Measurements from ENCODE around the gene CYP3A4.
"Not testable (repeated sequence)": the region's sequence is repeated elsewhere in the genome, so short reads cannot be mapped to it uniquely, and the experiment has no call there.

CYP3A4 gene

GRCh38 chr7:99792967-99793366, 9.0 kb upstream of the CYP3A4 start:
- DNase-seq (ENCODE audit: low read depth) = no peak

GRCh38 chr7:99791667-99792369, 7.8 kb upstream of the CYP3A4 start:
- DNase-seq (ENCODE audit: low read depth) = no peak

DNA sequence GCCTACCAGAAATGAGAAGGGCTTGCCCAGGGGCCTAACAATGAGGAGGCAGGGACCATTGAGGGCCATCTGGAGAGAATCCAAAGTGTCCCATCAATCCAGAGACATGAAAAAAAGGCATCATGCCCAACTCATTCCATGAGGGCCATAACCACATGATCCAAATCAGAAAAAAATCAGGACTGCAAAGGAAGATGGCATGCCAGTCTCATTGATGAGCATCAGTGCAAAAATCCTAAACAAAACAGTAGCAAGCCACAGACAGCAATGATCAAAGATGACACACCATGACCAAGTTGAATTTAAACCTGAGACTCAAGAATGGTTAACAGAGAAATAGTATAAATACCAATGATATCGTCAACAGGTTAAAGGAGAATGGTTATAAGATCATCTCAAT, 7.0 kb upstream of the CYP3A4 start:
- DNase-seq (ENCODE audit: low read depth) = no peak

- DNase-seq (ENCODE audit: low read depth) = no peak
Measured at GRCh38 chr7:99790407-99790806, 6.4 kb upstream of the CYP3A4 start.

GRCh38 chr7:99789441-99790070, 5.6 kb upstream of the CYP3A4 start:
- DNase-seq (ENCODE audit: low read depth) = no peak

GRCh38 chr7:99788554-99788953, 4.6 kb upstream of the CYP3A4 start:
- no peak for DNase-seq (ENCODE audit: low read depth)

DNA sequence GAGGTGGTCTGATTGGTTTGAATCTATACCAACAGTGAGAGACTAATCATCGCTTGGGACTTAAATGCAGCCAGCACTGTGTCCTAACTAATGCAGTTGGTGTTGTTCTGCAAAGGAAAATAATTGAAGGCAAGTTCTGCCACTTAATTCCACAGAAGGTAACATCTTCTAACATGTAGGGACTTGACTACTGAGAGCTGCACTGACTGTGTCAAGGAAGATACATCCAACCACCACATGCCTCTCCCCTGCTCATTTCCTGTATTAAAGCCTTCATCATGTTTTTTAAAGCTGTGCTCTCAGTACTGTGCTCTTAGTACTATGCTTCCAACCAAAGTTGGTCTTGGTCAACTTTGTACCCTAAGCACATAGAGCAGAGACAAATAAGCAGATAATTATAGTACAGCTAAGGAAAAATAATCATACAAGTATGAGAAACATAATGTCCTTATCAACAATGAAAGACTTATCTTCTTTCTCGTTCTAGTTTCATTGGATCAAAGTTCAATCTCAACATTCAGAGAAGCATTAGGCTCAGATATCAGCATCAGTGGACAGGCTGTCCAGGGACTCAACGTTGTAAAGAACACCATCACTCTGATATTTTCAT, 2.8 kb upstream of the CYP3A4 start:
- no peak for DNase-seq (ENCODE audit: low read depth)

DNA sequence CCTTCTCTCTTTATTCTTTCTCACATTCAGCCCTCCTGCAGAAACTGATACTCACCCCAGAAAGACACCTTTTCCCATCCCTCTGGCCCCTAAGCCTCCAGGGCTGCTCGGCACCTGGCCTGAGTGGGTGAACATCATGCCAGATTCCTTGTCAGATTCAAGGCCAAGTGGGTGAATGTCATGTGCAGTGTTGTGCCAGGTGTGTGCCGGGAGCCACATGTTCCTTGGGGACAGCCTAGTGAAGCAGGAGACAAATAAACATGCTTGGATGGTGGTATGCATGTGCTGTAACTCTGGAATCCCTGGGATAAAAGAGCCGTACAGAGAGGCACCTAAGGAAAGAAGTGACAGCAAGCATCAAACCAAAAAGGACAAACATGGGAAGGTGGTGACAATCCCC, 1.7 kb upstream of the CYP3A4 start:
- not testable (repeated sequence) for DNase-seq (ENCODE audit: low read depth)

GRCh38 chr7:99782012-99782953, 1.7 kb downstream of the CYP3A4 start:
- DNase-seq (ENCODE audit: low read depth) = no peak

GRCh38 chr7:99780588-99780987, 3.4 kb downstream of the CYP3A4 start:
- DNase-seq (ENCODE audit: low read depth) = no peak

DNA sequence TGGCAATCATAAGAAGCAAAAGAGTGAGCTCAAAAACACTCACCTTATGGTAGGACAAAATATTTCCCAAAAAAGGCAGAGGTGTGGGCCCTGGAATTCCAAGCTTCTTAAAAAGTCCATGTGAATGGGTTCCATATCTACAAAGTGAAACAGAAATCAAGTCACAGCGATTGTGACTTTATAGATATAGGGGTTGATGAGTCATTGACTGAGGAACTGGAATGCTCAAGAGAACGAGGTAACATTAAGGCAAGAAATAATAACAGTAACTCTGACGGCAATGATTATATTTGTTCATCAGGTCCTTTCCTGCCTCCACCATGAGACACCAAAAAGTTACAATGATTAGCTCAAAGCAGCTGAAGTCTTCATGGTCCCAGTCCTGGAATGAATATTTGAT, 4.0 kb downstream of the CYP3A4 start:
- no peak for DNase-seq (ENCODE audit: low read depth)

DNA sequence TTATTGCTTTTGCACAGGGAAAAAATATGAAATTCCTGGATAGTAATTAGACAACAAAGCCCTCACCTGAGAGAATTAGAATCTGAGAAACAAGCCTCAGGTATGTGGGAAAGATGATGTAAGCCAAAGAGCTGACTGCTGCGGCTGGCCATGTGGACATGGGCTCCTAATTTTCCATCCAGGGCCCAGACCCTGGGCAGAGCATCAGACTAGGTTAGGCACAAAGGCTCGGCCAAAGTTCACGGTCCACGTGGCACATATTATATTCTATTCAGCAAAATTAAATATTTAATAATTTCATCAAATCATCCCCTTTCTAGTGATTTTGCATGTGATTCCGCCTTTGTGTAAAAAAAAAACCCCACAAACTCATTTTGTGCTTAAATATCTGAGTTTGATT, 5.1 kb downstream of the CYP3A4 start:
- no peak for DNase-seq (ENCODE audit: low read depth)

DNA sequence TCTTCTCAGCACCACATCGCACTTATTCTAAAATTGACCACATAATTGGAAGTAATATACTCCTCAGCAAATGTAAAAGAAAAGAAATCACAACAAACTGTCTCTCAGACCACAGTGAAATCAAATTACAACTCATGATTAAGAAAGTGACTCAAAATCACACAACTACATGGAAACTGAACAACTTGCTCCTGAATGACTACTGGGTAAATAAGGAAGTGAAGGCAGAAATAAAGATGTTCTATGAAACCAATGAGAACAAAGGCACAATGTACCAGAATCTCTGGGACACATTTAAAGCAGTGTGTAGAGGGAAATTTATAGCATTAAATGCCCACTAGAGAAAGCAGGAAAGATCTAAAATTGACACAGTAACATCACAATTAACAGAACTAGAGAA, 10.6 kb downstream of the CYP3A4 start:
- not testable (repeated sequence) for DNase-seq (ENCODE audit: low read depth)

- DNase-seq (ENCODE audit: low read depth) = no peak
Measured at GRCh38 chr7:99772565-99772964, 11.4 kb downstream of the CYP3A4 start.

- DNase-seq (ENCODE audit: low read depth) = not testable (repeated sequence)
Measured at GRCh38 chr7:99769494-99769893, 14.5 kb downstream of the CYP3A4 start.

DNA sequence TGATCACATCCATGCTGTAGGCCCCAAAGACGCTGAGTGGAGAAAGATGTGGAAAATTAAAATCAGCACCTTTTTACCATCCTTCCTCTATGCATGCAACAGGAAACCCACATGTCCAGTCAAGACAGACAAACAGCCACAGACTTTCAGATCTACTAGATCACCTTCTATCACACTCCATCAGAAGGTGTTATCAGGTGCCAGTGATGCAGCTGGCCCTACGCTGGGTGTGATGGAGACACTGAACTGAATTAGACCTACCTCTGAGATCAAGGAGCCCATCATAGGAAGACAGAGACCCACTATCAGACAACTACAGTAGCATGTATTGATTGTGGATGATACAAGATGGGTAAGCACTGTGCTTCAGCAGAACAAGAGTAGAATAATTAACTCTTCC, 15.5 kb downstream of the CYP3A4 start:
- no peak for DNase-seq (ENCODE audit: low read depth)

GRCh38 chr7:99767662-99768061, 16.3 kb downstream of the CYP3A4 start:
- DNase-seq (ENCODE audit: low read depth) = no peak

DNA sequence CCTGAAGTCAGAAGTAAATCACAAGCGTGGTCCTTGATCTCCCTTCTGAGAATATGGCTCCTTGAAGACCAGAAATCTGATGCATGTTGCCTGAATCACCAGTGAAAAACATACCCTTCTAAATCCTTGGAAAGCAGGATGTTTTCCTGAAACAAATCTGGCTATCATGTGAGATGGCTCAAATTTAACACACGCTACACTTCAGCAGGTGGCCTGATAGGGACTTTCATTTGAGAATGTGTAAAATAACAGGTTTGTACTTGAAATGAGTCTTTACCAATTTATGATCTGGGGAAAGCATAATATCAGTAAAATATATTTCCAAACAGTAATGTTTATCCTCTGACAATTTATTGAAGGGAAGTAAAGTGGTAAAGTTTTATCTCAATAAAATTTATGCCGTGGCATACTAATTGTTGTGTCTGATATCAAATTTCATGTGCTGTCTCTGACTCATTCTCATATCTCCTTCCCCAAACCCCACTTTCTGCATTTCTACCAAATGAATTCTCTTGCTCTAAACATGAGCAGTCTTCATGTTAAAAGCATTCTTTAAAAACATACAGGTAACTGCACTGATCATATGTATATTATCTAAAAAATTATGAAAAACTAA, 17.4 kb downstream of the CYP3A4 start:
- DNase-seq (ENCODE audit: low read depth) = no peak

DNA sequence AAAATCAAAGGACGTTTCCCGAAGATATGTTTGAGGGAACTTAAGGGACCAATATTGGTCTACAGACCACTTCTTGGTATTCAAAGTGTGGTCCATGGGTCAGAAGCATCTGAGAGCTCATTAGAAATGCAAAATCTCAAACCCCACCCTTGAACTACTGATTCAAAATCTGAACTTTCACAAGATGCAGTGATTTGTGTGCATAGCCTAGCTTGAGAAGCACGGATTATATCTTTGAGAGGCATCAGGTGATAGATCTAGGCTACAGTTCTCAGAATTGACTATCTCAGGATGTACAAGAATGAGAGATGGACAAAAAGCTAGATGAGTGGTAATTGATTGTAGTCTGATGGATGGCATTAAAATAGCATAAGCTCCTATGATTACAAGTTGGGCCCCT, 19.5 kb downstream of the CYP3A4 start:
- no peak for DNase-seq (ENCODE audit: low read depth)

DNA sequence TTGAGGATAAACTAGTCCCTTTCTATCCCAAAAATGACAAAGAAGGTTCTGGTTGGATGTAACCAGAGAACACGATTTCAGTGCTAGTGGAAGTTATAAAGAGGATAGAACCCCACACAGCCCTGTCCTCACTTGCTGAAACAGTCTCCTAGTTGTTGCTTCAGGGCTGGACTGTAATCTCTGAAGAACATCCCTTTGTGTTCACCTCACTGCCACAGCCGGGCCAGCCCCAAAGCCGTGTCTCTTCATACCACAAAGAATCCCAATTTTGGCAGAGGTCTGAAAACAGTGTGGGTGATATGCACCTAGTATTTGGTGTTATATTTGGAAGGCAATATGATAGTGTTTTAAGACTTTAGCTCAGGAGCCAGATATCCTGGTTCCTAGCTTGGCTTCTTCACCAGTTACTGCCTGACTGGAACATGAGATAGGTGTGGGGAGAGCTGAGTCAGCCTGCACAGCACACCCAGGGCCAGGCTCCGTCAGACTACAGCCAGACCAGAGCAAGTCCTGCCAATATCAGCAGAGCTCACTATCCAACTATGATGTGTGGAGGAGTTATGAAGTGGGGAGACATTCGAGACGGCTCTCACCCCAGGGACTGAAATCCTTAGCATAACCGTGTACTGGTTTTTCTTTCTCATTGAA, 21.2 kb downstream of the CYP3A4 start:
- DNase-seq (ENCODE audit: low read depth) = no peak

DNA sequence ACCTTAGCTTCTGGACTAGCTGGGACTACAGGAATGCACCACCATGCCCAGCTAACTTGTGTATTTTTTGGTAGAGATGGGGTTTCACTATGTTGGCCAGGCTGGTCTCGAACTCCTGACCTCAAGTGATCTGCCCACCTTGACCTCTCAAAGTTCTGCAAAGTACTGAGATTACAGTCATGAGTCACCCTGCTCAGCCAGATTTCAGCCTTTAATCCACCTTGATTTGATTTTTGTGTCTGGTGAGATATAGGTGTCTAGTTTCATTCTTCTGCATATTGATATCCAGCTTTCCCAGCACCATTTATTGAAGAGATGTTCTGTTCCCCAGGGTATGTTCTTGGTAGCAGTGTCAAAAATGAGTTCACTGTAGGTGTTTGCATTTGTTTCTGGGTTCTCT, 28.9 kb downstream of the CYP3A4 start:
- no peak for DNase-seq (ENCODE audit: low read depth)

DNA sequence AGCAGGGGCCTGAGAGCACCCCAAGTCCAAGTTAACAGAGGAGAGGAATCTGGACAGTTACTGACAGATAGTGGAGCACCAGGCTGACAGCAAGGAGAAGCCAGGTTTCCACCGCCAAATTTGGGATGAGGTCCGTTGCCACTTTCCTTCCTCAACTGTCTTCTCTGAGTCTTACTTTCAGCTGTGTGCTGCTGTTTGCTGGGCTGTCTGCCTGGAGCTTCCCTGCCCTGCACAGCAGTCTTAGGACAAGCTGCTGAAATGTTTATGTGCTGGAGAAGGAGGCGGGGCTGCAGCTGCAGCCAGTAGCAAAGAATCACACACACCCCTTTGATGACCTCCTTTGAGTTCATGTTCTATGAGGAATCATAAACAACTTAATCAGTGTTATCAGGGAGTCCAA, 31.6 kb downstream of the CYP3A4 start:
- DNase-seq (ENCODE audit: low read depth) = no peak
